ENCODE results near the gene ZER1. TPM values are rescaled to one million over a fixed set of nuclear protein-coding genes. Genes with fewer than 3 reads are reported as not detected.

Gene ZER1
- total and polyA plus RNA-seq, 2 of the 8 experiments (the other 6 are each of a cell fraction or from before 2014, with no cell fraction given): 20.5 to 26.6 TPM

GRCh38 chr9:128774804-128775203 is 3.1 kb upstream of the ZER1 start (continued):
- no peak for TF ChIP-seq TAF7 (optimal IDR thresholded peaks at IDR 0.05; ENCODE audit: borderline replicate concordance, low read depth, low read length)
